NCI-H2196 treated with DMSO at 0.1 percent for 48 hours (cell line): ENCODE measurements around the gene PARVG.

Source experiments
- DNase-seq: peaks from one replicate; lab custom pipeline; 2025; ENCODE audit not compliant: unreplicated experiment; lab: John Stamatoyannopoulos, UW

PARVG gene

GRCh38 chr22:44179989-44180705 is 578 bp upstream of the PARVG start:
- no peak for DNase-seq

DNA sequence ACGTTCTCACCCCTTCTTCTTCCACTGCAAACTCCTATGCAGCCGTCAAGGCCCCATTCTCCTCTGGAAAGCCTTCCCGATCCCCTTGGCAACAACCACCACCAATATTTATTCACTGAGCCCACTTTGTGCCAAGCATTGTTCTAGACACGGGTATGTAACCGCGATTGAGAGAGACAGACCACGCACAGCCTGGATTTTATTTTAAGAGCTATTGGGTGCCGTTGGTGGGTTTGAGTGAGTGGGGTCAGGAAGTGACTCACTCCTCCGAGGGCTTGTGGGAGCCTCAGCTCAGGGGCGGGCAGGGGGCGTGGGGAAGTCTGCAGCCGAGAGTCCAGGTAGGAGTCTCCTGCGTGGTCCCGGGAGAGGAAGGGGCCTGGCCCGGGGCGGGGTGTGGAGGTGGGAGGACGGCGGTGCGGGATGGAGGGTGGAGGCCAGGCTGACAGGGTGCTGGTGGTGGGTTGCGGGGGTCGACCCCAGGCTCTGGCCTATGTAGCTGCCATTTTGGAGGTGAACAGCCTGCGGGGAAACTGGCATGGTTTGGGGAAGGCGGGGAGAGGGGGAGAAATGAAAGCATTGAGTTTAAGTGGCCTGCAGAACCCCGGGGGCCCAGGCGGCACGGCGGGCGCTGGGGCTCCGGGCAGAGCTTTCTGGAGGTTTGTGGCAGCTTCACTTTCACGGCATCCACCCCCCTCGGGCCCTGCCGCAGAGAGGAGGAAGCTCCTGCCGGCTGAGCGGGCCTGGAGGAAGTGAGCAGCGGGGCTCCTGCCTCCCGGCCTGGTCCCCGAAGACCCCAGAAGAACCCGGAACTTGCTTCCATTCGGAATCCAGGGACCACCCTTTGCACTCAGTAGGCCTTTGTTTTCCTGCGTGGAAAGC is 547 bp downstream of the PARVG start:
- no peak for DNase-seq

- DNase-seq, result no peak
Measured at GRCh38 chr22:44181912-44182587, 1.3 kb downstream of the PARVG start.

DNA sequence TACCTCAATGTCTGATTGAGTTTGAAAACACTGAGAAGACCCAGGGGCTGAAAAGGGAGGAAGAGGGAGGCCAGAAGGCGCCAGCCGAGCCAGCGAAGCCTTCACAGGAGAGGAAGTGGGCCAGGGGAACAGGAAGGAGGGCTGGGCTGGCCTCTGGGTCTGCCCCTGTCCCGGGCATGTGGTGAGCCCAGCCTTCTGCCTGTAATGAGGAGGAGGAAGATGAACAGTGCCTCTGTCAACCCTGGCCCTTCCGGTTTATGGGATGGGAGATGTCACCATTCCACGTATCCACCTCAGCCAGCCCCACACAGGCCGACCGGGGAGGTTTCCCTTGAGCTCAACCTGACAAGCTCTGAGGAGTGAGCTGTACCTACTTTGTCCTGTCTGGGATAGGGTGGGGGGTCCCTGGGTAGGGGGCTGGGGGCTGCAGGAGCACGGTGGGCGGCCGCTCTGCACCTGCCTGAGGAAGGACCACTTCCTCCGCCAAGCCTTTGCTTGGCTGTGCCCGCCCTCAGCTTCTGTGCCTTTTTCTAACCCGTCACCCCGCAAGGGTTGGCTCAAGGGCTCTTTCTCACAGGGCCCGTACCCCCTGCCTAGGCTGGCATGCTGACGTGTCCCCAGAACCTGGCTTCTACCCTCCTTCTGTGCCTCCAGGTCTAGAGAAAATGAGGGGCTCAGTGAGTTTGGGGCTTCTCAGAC is 2.0 kb downstream of the PARVG start:
- DNase-seq, result no peak

- no peak for DNase-seq
Measured at GRCh38 chr22:44183287-44183588, 2.5 kb downstream of the PARVG start.

DNA sequence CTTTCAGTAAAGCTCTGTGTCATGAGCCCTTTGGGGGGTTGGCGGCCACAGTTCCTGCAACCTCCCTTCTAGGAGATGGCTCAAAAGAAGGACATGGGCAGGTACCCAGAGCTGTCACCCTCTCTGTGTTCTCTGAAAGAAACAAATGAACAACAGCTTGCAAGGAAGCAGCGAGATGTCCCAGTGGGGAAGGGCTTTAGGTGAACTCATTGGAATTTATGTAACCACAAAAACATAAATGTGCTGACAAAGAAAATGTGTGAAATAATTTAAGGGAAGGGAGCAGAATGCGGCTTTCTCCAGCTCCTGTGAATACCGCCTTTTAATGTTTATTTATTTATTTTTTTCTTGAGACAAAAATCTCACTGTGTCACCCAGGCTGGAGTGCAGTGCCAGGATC is 3.3 kb downstream of the PARVG start:
- DNase-seq, result no peak

DNA sequence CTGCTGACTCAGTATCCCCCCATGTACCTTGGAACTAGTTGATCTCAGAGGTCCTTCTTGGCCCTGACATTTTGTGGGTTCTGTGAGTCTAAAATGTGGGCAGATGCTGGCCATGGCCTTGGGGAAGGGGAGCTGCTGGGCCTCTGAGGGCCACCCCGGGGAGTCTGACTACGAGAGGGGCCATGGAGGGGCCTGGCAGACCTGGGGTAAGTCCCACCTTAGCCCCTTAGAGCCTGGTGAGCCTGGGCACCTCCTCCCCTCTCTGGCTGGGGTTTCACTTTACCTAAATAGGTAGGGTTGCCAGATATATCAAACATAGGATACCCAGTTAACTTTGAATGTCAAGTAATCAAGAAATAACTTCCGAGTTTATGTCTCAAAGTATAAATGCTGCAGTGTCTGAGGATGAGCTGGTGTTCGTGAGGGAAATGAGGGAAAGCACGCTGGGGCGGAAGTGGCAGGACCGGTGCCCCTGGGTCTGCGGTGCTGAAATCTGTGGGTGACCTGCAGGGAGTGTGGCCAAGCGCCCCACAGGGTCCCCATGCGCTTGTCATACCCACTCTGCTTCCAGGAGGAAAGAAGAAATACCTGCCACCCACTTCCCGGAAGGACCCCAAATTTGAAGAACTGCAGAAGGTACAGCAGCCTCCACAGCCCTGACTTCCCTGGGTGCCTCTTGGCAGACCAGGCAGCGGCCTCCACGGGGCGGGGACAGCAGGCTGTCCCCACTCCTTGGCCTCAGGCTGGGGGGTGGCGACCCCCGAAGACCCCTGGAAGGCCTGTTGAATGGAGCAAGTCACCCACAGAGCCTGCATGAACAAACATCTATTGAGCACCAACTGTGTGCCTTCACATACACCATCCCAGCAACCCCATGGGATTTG is 4.8 kb downstream of the PARVG start:
- DNase-seq, result no peak

- no peak for DNase-seq
Measured at GRCh38 chr22:44186121-44186510, 5.4 kb downstream of the PARVG start.

DNA sequence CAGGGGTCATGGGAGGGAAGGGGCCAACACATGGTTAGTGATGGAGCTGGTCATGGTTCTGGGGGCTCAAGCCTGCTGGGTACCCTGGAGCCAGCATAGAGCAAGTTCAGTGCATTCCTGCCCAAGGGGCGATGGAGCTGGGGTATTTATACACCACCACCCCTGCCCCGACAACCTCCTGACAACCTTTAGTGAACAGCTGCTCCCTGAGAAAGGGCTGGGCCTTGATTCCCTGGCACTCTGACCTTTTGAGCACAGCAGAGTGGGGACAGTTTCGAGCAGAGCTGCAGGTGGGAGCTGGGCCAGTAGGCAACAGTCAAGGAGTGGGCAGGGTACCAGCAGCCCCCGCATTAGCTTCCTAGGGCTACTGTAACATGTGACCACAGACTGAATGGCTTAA is 6.0 kb downstream of the PARVG start:
- no peak for DNase-seq

DNA sequence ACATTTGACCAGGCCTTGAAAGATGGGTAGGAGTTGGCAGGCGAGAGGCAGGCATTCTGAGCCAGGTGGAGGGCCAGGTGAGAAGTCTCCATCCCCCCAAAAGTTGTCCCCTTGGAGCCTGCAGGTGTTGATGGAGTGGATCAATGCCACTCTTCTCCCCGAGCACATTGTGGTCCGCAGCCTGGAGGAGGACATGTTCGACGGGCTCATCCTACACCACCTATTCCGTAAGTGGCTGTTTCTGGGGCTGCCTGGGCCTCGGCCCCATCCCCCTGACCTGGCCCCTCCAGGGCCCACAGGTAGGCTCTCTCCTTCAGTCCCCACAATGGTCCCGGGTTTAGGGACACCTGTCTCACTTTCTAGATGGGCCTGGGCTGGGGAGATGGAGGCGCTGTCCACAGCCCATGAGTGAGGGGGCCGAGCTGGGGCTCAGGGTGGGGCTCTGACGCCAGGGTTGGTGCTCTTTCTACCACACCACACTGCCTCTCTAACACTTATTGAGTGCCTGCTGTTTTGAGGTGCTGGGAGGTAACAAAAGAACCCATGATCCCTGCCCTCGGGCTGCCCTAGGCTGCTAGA is 7.0 kb downstream of the PARVG start:
- no peak for DNase-seq

DNA sequence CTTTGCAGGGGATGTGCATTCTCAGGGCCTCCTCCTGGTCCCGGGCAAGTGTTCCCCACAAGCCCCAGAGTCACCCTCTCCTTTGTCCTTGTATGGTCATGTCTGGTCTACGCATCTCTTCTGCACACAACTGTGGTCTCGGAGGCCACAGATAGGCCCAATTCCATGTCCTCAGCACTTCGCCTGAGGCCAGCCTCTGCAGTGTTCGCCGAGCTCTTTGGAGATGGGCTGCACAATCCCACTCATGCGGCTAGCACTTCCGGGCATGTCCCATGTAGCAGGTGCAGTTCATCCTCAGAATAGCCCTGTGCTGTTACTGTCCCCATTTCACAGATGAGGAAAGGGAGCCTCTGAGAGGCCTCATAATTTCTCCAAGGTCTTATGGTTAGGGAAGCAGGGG is 7.6 kb downstream of the PARVG start:
- DNase-seq, result no peak

DNA sequence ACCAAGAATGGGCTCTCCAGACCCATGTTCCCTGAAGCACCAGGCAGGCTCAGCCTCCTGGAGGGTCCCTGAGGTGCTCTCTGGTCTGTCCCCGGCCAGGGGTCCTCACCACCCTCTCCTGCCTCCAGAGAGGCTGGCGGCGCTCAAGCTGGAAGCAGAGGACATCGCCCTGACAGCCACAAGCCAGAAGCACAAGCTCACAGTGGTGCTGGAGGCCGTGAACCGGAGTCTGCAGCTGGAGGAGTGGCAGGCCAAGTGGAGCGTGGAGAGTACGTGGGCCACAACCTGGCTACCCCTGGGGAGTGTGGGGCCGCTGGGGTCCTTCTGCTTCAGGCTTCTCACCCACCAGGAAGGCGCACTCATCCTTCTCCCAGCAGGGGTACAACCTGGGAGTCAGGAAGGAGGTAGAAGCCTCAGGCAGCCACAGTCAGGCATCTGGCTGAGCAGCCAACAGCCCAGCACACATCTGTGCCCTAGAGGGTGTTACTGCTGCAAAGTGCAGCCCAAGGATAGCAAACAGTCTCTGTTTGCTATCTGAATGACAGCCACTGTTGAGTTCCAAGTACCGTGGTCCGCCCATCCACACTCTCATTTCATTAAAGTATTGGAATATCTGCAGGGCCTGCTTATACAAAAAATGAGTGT is 8.4 kb downstream of the PARVG start:
- DNase-seq, result no peak

GRCh38 chr22:44190381-44190976 is 9.8 kb downstream of the PARVG start:
- DNase-seq, result no peak

DNA sequence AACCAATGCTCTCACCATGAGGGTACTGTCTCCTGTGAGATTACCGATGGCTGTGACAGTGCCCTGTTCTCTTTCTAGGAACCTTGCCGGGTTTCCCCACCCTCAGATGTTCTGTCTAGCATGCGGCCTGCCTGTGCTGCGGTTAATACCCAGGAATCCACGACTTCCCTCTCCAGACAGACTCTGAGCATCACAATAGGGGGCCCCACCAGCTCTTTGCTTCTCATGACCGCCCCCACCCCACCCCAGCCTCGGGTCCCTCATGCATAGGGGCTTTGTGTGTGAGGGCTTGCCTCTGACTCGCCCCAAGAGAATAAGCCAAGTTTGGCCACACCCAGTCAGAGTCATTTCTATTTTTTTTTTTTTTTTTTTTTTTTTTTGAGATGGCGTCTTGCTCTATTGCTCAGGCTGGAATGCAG is 10.3 kb downstream of the PARVG start:
- DNase-seq, result no peak

DNA sequence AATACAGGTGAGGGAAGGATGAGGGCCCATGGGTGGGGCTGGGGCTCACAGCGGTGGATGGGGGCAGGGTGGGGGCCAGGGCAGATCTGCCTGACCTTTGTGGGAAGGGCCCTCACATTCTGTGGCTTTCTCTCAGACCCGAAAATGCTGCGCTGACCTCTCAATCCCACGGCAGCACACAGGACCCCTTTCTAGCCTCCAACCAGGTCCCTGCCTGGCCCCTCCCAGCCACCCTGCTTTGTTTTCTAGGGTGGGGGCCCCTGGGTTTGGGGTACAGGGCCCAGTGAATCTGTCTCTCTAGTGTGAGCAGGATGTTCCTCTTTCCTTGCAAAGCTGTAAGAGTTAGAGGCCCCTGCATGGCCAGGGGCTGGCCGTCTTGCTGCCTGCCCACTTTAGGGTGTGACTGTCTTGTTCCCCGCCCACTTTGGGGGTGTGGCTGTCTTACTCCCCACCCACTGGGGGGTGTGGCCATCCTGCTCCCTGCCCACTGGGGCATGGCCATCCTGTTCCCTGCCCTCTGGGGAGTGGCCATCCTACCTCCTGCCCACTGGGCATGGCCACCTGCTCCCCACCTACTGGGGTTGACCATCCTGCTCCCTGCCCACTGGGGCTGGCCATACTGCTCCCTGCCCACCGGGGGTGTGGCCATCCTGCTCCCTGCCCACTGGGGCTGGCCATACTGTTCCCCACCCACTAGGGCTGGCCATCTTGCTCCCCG is 11.5 kb downstream of the PARVG start:
- DNase-seq, result no peak

DNA sequence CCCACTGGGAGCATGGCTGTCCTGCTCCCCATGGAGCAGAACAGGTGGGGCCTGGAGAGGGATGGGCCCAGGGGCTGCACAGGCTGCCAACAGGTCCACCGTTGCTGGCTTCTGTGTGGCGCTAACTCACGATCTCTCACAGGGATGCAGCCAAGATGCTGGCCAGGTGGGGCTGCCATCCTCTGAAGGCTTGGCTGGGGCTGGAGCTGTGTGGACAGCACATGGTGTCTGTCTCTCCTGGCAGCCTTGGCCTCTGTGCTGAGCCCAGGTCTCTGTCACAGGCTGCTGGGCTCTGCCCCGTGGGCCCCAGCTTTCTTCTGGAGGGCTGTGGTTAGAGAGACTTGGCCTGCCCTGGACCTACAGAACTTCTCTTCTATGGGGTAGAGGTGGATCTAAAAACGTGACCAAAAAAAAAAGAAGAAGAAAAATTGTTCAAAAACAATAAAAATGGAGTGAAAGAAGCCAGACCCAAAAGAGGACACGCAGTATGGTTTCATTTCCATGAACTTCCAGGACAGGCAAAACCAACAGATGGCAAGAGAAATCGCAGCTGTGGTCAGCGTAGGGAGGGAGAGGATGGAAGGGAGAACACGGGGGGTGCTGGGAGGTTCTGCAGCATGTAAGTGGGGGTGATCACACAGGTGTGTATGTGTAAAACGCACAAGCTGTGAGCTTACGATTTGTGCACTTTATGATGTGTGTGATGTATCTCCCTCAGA is 12.2 kb downstream of the PARVG start:
- no peak for DNase-seq

GRCh38 chr22:44193535-44193891 is 12.8 kb downstream of the PARVG start:
- no peak for DNase-seq

- DNase-seq, result no peak
Measured at GRCh38 chr22:44194569-44194968, 13.8 kb downstream of the PARVG start.
